Gastroesophageal sphincter (tissue), 3 donors: ENCODE data around the gene COPB1.

Experiments
- CTCF ChIP-seq, 4 experiments: fragments of 200-600 bp in 2 of 4; fragments of 450-650 bp in 2 of 4; sonication (generic) in 1 of 4; IDR thresholded peaks; one replicate each; pipeline ENCODE4 v1.5.1; 2017 to 2019; ENCODE audit warnings: antibody characterized with exemption in 4 of 4, mild to moderate bottlenecking in 2 of 4, moderate library complexity in 2 of 4
- POLR2A ChIP-seq, 2 donors: fragments of 450-650 bp; IDR thresholded peaks; one replicate each; pipeline ENCODE4 v1.6.1; 2017; ENCODE audit warnings: antibody characterized with exemption in 2 of 2, mild to moderate bottlenecking in 2 of 2, moderate library complexity in 1 of 2
- POLR2AphosphoS5 ChIP-seq: sonication (generic); formaldehyde crosslinking; IDR thresholded peaks from one replicate; pipeline ENCODE4 v1.6.1; 2017; ENCODE audit warnings: antibody characterized with exemption

DNA sequence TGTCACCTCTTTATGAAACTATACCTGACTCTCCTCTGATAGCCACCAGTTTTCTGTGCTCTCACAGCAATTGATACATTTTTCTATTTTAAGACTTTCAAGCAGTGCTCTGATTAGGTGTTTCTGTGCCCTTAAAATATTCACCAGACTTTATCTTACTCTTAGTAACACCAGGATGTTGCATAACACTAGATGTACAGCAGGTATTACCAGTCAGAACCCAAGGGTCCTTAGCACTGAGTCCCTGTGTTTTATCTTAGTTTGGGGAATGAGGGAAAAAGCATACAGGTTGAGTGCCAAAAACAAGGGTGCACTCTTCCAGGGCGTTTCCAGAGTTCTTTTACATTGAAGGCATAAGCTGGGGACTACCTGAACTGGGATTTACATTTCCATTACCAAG lies 51.4 kb downstream of the COPB1 start:
- TF ChIP-seq CTCF (IDR thresholded peaks at IDR 0.05) = no peak
- TF ChIP-seq POLR2AphosphoS5 = no peak
- TF ChIP-seq POLR2A (IDR thresholded peaks at IDR 0.05) = no peak
